Measurements from ENCODE around the gene TANGO6. TPM values are rescaled to one million over a fixed set of nuclear protein-coding genes. Genes with fewer than 3 reads are reported as not detected.

The TANGO6 gene
- total and polyA plus RNA-seq, 12 donors, result 1.9 to 17.9 (median 10.9) TPM

- H3K27ac ChIP-seq, result no peak overlapping the region
- 95 to 100% (median 98%) methylated on average over 6 of the region's 6 CpGs for WGBS, 4 donors
- no peaks in the 10 kb centered on the region for H3K4me1 ChIP-seq (replicated peaks in 1 of 2)
- H3K9me3 ChIP-seq (replicated peaks in 1 of 3), result no peaks in the 10 kb centered on the region
- TF ChIP-seq CTCF (IDR thresholded peaks at IDR 0.05), result no peak
- no peak for TF ChIP-seq POLR2A (IDR thresholded peaks at IDR 0.05)
- no peak overlapping the region for H3K4me3 ChIP-seq
- no peaks in the 10 kb centered on the region for H3K27me3 ChIP-seq
- DNase-seq, result no peak
- intact Hi-C loops (cut with DNase I), result no loop called here
- peaks cover 0 to 41% of the 10 kb centered on the region in 2 donors for H3K36me3 ChIP-seq (replicated peaks in 1 of 2)
Observed at GRCh38 chr16:69114976-69115355, 271.6 kb downstream of the TANGO6 start.

- DNase-seq, result no peak
- H3K36me3 ChIP-seq (replicated peaks in 1 of 2), result peaks cover 0 to 44% of the 10 kb centered on the region in 2 donors
- TF ChIP-seq CTCF (IDR thresholded peaks at IDR 0.05) (no peak), POLR2A (IDR thresholded peaks at IDR 0.05) (no peak)
- no peak overlapping the region for H3K27ac ChIP-seq
- no peaks in the 10 kb centered on the region for H3K9me3 ChIP-seq (replicated peaks in 1 of 3)
- WGBS, 4 donors, result 92 to 100% (median 96%) methylated on average over 4 to 5 of the region's 5 CpGs
- no peak overlapping the region for H3K4me3 ChIP-seq
- intact Hi-C loops (cut with DNase I), result no loop called here
- no peaks in the 10 kb centered on the region for H3K4me1 ChIP-seq (replicated peaks in 1 of 2)
- no peaks in the 10 kb centered on the region for H3K27me3 ChIP-seq
Observed at GRCh38 chr16:69115361-69115760, 272.0 kb downstream of the TANGO6 start.

GRCh38 chr16:69115837-69116236 is 272.5 kb downstream of the TANGO6 start:
- 67 to 85% (median 80%) methylated on average over 1 of the region's 1 CpG for WGBS, 4 donors
- intact Hi-C loops (cut with DNase I), result no loop called here
- H3K27ac ChIP-seq, result no peak overlapping the region
- H3K36me3 ChIP-seq (replicated peaks in 1 of 2), result peaks cover 0 to 49% of the 10 kb centered on the region in 2 donors
- H3K4me1 ChIP-seq (replicated peaks in 1 of 2), result no peaks in the 10 kb centered on the region
- no peak overlapping the region for H3K4me3 ChIP-seq
- H3K27me3 ChIP-seq, result no peaks in the 10 kb centered on the region
- TF ChIP-seq CTCF (IDR thresholded peaks at IDR 0.05) (no peak), POLR2A (IDR thresholded peaks at IDR 0.05) (no peak)
- H3K9me3 ChIP-seq (replicated peaks in 1 of 3), result no peaks in the 10 kb centered on the region
- DNase-seq, result no peak

- DNase-seq, result no peak
- H3K9me3 ChIP-seq (replicated peaks in 1 of 3), result no peaks in the 10 kb centered on the region
- no peaks in the 10 kb centered on the region for H3K4me1 ChIP-seq (replicated peaks in 1 of 2)
- H3K4me3 ChIP-seq, result no peak overlapping the region
- TF ChIP-seq POLR2A (IDR thresholded peaks at IDR 0.05) (no peak), CTCF (IDR thresholded peaks at IDR 0.05) (no peak)
- 82 to 94% (median 89%) methylated on average over 6 to 7 of the region's 7 CpGs for WGBS, 4 donors
- H3K36me3 ChIP-seq (replicated peaks in 1 of 2), result peaks cover 0 to 54% of the 10 kb centered on the region in 2 donors
- H3K27me3 ChIP-seq, result no peaks in the 10 kb centered on the region
- intact Hi-C loops (cut with DNase I), result no loop called here
- H3K27ac ChIP-seq, result peak overlapping the region in 2 of 5 donors; percentile 22 to 35
Observed at GRCh38 chr16:69116256-69116875, 273.0 kb downstream of the TANGO6 start.

All from adrenal gland (tissue), 12 donors.